Sigmoid colon (tissue), 7 donors: ENCODE data around the gene LENG9. TPM values are rescaled to one million over a fixed set of nuclear protein-coding genes. Genes with fewer than 3 reads are reported as not detected.

ENCODE experiments used
- DNase-seq: peaks from one replicate; pipeline ENCODE4 v3.0.0-alpha.2; 2019
- H3K27ac ChIP-seq, 4 donors: fragments of 200-600 bp; sonication (generic); one replicate each; pipeline ENCODE4 v1.5.1; 2016 to 2019; ENCODE audit warnings: mild to moderate bottlenecking in 1 of 4
- H3K27me3 ChIP-seq, 3 donors: fragments of 200-600 bp; sonication (generic); one replicate each; pipeline ENCODE4 v1.5.1; 2019; ENCODE audit warnings: mild to moderate bottlenecking in 1 of 3
- H3K36me3 ChIP-seq, 4 donors: fragments of 200-600 bp; sonication (generic); one replicate each; pipeline ENCODE4 v1.5.1; 2016 to 2019
- H3K4me1 ChIP-seq, 4 donors: fragments of 200-600 bp; sonication (generic); one replicate each; pipeline ENCODE4 v1.5.1; 2017 to 2019
- H3K4me3 ChIP-seq, 4 donors: fragments of 200-600 bp; sonication (generic); one replicate each; pipeline ENCODE4 v1.5.1; 2017 to 2019; ENCODE audit warnings: mild to moderate bottlenecking in 2 of 4, moderate library complexity in 1 of 4
- H3K9me3 ChIP-seq, 4 donors: fragments of 200-600 bp in 3 of 4; sonication (generic) in 3 of 4; one replicate each; pipeline versions ENCODE4 v1.5.1 to v1.6.1; 2013 to 2019
- CTCF ChIP-seq, 4 experiments: fragments of 450-650 bp in 3 of 4; fragments of 200-600 bp in 1 of 4; IDR thresholded peaks; one replicate each; pipeline ENCODE4 v1.5.1; 2016 to 2019; ENCODE audit warnings: antibody characterized with exemption in 4 of 4, mild to moderate bottlenecking in 3 of 4, moderate library complexity in 2 of 4
- EP300 ChIP-seq, 4 donors: sonication (generic); formaldehyde crosslinking; IDR thresholded peaks; one replicate each; pipeline ENCODE4 v1.6.1; 2017; ENCODE audit warnings: antibody characterized with exemption in 4 of 4
- POLR2A ChIP-seq, 2 donors: fragments of 450-650 bp; IDR thresholded peaks; one replicate each; pipeline ENCODE4 v1.6.1; 2016; ENCODE audit warnings: antibody characterized with exemption in 2 of 2, mild to moderate bottlenecking in 2 of 2, moderate library complexity in 2 of 2
- POLR2AphosphoS5 ChIP-seq, 4 donors: sonication (generic); formaldehyde crosslinking; IDR thresholded peaks; one replicate each; pipeline ENCODE4 v1.6.1; 2017; ENCODE audit warnings: antibody characterized with exemption in 4 of 4
- WGBS, 2 donors: extraction: QIAGEN DNeasy Blood & Tissue Kit; methylation state at CpG; one replicate each; pipeline ENCODE4 v1.1.7; 2013; 5-methylcytosine and 5-hydroxymethylcytosine counted together
- intact Hi-C: fragments of 100-400 bp; cut with DNase I; formaldehyde crosslinking; loops from one replicate; pipeline ENCODE4 v1.15.1; 2023
- polyA plus RNA-seq, 3 donors: library from polyadenylated mRNA; stranded (reverse); fragments of 200-250 nt; gene quantifications; one replicate each; pipeline ENCODE4 v1.2.3, GENCODE V29; 2013
- total RNA-seq, 4 donors: library from RNA; depleted of rRNA; stranded (reverse); fragments of >200 nt; gene quantifications; one replicate each; pipeline ENCODE4 v1.1.0, GENCODE V29; 2016
- donor health status: healthy with polysubstance abuse.
- donor health status: Bipolar disorder and iron deficiency.
- donor health status: healthy.

LENG9 gene
- total and polyA plus RNA-seq, 7 donors = 2.5 to 14.8 (median 7.8) TPM

- no peak overlapping the region for H3K4me3 ChIP-seq
- 86 to 89% methylated on average over 11 of the region's 11 CpGs for WGBS, 2 donors
- DNase-seq = no peak
- TF ChIP-seq POLR2AphosphoS5 (IDR thresholded peaks at IDR 0.05) (no peak), EP300 (IDR thresholded peaks at IDR 0.05) (no peak), CTCF (IDR thresholded peaks at IDR 0.05) (no peak), POLR2A (IDR thresholded peaks at IDR 0.05) (no peak)
- intact Hi-C loops = no loop called here
- H3K9me3 ChIP-seq = no peaks in the 10 kb centered on the region
- no peaks in the 10 kb centered on the region for H3K36me3 ChIP-seq
- H3K27ac ChIP-seq = no peak overlapping the region
- peaks cover 0 to 19% (median 15%) of the 10 kb centered on the region in 4 donors for H3K4me1 ChIP-seq
- peaks cover 31 to 77% (median 44%) of the 10 kb centered on the region in 3 donors for H3K27me3 ChIP-seq
These were observed 36.0 kb downstream of the LENG9 start for GRCh38 chr19:54427586-54427985.

GRCh38 chr19:54426291-54426931 lies 37.2 kb downstream of the LENG9 start:
- peaks cover 25 to 77% (median 42%) of the 10 kb centered on the region in 3 donors for H3K27me3 ChIP-seq
- no peak overlapping the region for H3K4me3 ChIP-seq
- TF ChIP-seq POLR2A (IDR thresholded peaks at IDR 0.05) = no peak
- no peak for TF ChIP-seq CTCF (IDR thresholded peaks at IDR 0.05)
- TF ChIP-seq EP300 (IDR thresholded peaks at IDR 0.05) = no peak
- TF ChIP-seq POLR2AphosphoS5 (IDR thresholded peaks at IDR 0.05) = no peak
- no peaks in the 10 kb centered on the region for H3K9me3 ChIP-seq
- DNase-seq = no peak
- H3K36me3 ChIP-seq = no peaks in the 10 kb centered on the region
- peaks cover 0 to 16% (median 14%) of the 10 kb centered on the region in 4 donors for H3K4me1 ChIP-seq
- WGBS, 2 donors = 50 to 68% methylated on average over 17 of the region's 17 CpGs
- H3K27ac ChIP-seq = no peak overlapping the region
- intact Hi-C loops = no loop called here

GRCh38 chr19:54425382-54425723 lies 38.2 kb downstream of the LENG9 start:
- TF ChIP-seq POLR2A (IDR thresholded peaks at IDR 0.05) (no peak), EP300 (IDR thresholded peaks at IDR 0.05) (no peak), CTCF (IDR thresholded peaks at IDR 0.05) (no peak), POLR2AphosphoS5 (IDR thresholded peaks at IDR 0.05) (no peak)
- DNase-seq = no peak
- intact Hi-C loops = no loop called here
- Histone ChIP-seq H3K4me3 (no peak overlapping the region), H3K27me3 (peaks cover 19 to 77% (median 42%) of the 10 kb centered on the region in 3 donors), H3K4me1 (peaks cover 0 to 14% (median 10%) of the 10 kb centered on the region in 4 donors), H3K36me3 (no peaks in the 10 kb centered on the region), H3K9me3 (no peaks in the 10 kb centered on the region), H3K27ac (no peak overlapping the region)
- WGBS, 2 donors = 28 to 62% methylated on average over 5 of the region's 5 CpGs

GRCh38 chr19:54424660-54425381 lies 38.8 kb downstream of the LENG9 start:
- DNase-seq = no peak
- intact Hi-C loops = no loop called here
- 89% methylated on average over 36 of the region's 36 CpGs for whole genome bisulfite sequencing, 2 donors
- Histone ChIP-seq H3K4me1 (peaks cover 0 to 10% (median 5%) of the 10 kb centered on the region in 4 donors), H3K27ac (no peak overlapping the region), H3K27me3 (peaks cover 21 to 77% (median 42%) of the 10 kb centered on the region in 3 donors), H3K36me3 (no peaks in the 10 kb centered on the region), H3K9me3 (no peaks in the 10 kb centered on the region), H3K4me3 (no peak overlapping the region)
- TF ChIP-seq POLR2A (IDR thresholded peaks at IDR 0.05) (no peak), EP300 (IDR thresholded peaks at IDR 0.05) (no peak), CTCF (IDR thresholded peaks at IDR 0.05) (no peak), POLR2AphosphoS5 (IDR thresholded peaks at IDR 0.05) (no peak)
